ENCODE data around the gene MPV17.

Gene MPV17

DNA sequence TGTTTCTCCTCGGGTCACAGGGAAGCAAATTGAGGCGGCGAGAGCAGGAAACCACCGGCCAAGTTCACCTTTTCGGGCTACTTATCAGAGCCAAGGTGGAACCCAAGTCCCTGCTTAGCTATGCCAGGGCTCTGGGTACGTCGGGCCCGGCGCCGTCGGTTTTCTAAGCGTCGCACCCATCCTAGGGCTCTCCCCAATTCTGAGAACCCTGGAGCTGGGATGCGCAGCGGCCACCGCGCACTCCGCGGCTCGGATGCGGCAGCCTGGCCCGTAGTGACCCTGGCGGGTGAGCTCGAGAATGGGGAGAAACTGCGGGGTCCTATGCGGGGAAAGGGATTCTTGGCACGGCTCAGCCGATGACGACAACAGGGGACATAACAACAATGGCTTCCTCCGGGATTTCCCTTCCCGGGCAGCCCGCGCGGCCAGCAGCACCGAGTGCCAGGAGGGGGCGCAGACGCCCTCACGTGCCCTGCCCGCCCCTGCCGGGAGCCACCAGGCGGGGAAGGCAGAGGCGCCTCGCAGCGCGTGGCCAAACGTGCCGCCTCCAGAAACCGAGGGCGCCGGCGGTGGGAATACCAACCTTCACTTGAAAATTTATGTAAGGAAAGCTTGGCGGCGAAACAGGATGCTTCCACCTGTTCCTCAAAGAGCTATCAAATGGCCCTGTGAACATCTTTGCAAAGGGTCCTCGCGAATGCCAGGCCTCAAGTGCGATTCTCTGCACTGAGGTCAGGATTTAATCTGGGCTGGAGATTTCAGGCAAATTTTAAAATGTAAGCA lies 58.0 kb downstream of the MPV17 start:
- peak; percentile 19 to 29 for DNase-seq (ENCODE audit: low read depth in 2 of 2)

DNA sequence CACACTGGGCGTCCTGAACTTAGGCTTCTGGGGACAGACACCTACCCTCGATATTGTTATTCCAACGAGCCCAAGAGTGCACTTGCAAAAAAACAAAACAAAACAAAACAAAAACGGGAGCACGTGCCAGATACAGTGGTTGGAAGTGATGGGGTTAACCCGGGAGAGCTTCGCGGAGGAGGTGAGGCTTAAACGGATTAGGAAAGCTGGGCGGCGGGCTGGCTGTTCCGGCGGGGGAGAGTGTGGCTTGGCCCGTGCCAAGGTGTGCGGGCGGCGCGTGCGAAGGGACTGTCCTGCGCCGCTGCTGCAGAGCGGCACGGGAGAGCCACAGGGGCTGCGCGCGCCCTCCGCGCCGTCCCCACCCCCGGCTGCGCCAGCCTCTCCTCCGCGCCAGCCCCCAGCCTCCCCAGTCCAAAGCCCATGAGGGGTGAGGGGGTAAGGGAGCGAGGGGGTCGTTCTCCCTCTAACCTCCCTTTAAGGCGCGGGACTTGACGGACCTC lies 58.6 kb downstream of the MPV17 start:
- DNase-seq (ENCODE audit: low read depth in 2 of 2) = no peak

DNA sequence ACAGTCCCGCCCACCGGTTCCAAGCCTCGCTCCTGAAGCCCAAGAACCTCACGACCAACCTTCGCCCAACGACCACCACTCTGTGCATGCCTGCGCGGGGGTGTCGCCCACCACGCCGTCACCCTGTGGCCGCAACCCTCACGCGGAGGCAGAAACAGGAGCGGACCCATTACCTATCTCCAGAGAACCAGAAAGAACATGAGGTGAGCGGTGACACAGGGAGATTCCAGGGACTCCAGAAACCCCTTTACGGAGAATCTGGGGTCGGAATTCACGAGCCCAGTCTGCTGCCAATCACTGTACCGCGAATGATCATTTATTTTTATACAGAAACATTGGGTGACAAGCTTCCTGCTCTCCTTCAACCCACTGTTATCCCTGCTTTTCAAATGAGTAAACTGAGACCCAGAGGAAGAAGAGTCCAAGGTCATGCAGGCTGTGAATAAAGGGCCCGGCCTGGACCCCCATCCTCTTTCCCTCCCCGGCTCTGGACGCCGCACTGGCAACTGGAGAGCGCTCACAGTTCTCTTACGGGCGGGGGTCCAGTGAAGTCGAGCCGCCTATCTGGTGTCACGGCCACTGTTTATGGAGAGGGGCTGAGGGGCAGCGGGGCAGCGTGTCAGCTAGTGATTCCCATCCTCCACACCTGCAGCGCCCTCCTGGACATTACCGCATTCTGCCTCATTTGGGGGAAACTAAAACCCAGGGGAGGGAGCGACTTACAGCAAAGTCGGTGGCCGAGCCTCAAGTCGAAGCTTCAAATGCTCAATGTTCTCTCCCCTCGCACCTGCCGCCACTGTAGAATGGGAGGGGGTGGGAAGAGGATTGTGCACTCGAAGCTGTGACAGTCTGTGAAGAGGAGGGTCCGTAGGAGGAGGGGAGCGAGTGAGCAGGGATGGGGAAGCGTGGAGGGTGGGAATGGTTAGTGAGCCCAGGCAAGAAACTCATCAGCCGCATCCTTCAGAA lies 59.3 kb downstream of the MPV17 start:
- no peak for DNase-seq (ENCODE audit: low read depth in 2 of 2)

DNA sequence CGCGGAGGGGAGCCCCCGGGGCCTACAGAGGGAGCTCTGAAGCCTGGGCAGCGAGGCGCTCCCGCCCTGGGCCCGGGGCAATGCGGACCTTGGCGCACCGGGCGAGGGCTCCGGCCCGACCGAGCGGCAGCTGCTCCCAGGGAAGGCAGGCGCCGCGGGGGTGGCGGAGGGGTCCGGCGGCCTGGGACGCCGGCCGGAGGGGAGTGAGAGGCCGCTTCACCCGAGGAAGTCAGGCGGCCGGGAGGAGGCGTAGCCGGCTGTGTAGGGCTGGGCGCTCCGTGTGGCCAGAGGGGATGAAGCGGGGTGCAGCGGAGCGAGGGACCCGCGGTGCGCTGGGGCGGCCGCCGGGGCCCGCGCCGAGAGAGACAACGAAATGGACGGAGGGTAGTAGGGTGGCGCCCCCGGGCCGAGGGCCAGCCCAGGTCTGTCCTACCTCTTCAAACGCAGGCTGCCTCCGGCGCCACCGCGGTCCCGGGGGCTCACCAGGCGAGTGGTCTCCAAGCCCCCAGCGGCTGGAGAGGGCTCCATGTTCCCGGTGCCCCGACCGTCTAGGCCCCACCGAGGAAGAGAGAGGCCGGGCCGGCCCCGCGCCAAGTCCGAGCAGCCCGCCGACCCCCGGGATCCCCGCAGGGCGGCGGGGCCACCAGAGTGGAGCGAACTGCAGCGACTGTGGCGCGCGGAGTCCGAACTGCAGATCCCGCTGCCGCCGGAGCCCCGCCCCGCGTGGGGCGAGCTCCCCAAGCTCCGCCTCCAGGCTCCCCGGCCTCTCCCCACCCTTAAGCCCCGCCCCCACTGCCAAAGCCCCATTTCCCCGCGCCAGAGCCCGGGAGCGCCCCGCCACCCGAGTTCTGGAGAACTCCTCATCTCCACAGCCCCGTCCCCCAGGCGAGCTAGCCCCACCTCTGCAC lies 60.3 kb downstream of the MPV17 start, which contains the start of gene SLC30A3:
TSS of gene SLC30A3 (minus strand) at position 669 of the 908 bp plus-strand sequence. CDS start at position 528, 141 bp downstream.
- peak; percentile 41 to 44 for DNase-seq (ENCODE audit: low read depth in 2 of 2)

DNA sequence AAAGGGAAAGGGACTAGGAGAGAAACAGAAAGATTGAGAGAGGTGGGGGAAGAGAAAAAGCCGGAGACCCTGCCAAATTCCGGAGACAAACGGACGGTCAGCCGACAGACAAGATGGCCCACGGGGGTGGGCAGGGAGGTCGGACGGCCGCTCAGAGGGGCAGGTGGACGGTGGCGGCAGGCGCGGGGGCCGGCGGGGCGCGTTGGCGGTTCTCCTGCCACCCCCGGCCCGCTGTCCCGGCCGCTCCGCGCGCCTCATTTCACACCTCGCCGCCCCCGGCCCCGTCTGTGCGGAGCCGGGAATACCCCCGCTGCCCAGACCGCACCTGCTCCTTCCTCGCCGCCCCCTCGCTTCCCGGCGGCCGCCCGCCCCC lies 61.0 kb downstream of the MPV17 start:
- no peak for DNase-seq (ENCODE audit: low read depth in 2 of 2)

DNA sequence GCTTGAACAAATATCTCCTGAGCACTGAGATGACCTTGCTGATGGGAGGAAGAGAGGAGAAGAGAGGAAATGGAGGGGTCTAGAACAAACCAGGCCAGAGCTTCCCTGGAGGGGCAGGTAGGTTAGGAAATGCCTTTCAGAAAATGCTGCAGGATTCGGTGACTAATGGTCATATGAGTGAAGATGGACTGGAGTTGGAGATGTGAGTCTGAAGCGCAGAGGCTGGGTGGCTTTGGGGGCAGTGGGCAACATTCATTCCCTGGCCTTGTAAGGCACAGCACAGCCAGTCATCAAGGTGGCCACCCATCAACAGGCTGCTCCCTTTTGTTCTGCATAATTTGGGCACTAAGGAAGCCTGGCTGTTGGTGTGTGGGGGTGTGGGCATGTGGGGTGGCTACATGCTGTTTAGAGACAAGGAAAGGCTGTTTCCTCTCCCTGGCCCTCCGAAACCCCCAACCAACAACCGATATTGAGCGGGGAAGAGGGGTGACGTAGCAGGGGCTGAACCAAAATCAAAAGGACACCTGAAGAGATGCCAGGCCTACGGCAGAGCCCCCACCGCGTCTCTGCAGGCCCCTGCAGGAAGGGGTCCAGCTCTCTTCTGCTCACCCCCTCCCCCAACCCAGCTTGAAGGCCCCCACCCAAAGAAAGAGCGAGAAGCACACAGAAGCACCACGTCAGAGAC lies 61.5 kb downstream of the MPV17 start:
- DNase-seq (ENCODE audit: low read depth in 2 of 2) = no peak

Data from stimulated activated CD8-positive, alpha-beta memory T cell treated with anti-CD3 and anti-CD28 coated beads, Interleukin-15, amount 100 ng/mL, for 4 hours (primary cell).